Stimulated activated CD4-positive, alpha-beta T cell treated with anti-CD3 and anti-CD28 coated beads, Interleukin-1b, Interleukin-23, amount 100 ng/mL, for 24 hours (primary cell): Measurements from ENCODE around the gene NUB1.

Source experiments
- DNase-seq, 4 experiments: peaks; one replicate each; pipeline ENCODE4 v3.0.0-alpha.2; 2020; ENCODE audit warnings: low read depth in 4 of 4, low spot score in 1 of 4

NUB1 gene

DNA sequence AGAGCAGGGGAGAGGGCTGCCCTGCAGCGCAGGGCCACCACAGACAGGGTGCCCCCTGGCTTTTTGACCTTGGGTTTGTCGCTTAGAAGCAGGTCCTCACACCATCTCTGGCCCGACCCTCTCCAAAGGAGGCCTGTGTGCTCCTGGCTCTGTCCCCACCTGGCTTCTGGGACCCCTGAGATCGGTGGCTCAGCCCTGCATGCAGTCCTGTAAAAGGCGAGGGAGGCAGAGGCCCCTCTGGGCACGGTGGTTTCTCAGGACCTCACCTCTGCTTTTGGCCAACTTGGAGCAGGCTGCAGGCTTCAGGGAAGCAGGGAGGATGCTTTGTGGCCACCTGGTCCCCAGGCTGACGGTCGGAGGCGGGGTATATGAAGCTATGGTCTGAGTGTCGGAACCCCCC is 46.8 kb downstream of the NUB1 start:
- DNase-seq, result no peak

DNA sequence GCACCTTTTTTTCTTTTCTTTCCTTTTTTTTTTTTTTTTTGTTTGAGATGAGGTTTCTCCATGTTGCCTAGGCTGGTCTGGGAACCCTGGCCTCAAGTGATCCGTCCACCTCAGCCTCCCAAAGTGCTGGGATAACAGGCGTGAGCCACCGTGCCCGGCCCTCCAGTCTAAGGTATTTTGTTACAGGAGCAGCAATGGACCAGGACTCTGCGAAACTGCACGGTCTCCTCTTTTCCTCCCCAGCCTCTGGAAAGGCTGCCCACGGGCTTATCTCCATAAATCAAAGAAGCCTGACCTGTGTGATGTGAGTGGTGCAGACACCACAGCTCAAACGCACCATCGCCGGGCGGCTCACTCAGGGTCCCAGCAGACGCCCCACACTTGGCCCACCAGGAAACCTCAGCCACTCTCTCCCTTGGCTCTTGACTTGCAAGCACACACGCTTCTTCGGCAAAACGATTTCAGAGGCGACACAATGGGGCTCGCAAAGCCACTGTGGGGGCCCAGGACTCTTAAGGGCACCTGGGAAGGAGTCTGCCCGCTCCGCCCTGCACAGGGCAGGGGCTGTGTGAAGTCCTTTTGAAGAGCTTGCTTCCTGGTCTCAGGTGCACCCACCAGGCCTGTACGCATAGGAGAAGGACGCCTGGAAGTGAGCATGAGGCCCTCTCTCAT is 47.6 kb downstream of the NUB1 start:
- no peak for DNase-seq

DNA sequence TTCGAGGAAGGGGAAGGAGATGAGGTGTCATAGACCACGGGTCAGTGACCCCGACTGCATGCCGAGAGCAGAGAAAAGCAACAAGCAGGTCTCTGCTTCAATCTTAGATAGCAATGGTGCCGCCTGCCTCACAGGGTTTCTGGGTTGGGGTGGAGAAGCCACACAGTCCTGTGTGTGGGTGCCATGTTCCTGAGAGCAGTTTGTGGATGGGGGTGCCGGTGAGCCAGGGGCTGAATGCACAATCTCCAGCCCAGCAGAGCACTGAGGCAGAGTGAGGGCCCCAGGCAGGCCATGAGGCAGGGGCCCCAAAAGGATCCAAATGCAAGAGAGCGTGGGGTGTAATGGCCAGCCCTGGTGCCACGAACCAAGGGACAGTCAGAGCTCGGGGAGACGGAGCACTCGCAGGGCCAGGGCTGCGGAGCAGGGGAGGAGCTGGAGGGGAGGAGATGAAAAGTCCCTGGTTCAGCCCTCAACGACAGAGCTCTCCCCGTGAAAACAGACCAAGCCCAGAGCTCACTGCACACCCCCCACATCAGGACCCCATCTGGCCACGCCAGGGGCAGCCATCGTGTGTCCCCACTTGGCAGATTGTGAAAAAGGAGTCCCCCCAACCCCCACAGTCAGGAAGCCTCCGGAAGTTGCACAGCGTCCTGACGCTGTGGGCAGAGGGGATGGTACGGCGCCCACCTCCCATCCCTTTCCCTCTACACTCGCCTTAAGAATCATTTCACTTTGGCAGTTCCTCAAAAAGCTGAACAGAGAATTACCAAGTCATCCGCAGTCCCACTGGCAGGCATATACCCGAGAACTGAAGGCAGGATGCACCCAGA is 48.4 kb downstream of the NUB1 start:
- DNase-seq, result no peak

DNA sequence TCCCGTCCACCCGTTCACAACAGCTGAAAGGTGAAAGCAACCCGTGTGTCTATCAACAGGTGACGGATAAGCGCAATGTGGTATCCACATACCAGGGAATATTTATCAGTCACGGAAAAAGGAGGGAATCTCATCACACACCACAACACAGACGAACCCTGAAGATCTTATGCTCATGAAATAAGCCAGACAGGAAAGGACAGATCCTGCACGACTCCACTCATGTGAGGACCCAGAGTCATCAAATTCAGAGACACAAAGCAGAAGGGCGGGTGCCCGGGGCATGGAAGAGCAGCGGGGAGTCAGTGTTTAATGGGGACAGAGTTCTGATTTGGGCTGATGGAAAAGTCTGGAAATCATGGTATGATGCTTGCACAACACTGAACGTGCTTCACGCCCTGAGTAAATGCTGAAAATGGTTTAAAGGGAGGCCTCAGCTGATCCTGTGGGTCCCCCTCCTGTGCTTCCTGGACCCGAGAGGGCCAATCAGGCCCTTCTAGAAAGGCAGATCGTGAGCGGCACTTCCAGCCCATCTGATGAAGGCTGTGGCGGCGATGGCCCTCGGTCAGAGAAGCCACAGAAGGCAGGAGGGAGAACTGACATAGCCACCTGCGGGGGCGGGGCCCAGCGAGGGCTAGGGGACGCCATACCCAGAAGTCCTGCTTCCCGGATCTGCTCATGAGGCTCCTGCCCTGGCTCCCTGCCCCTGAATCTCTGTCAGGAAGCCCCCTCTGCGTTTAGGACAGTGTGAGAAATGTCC is 49.2 kb downstream of the NUB1 start:
- no peak for DNase-seq

DNA sequence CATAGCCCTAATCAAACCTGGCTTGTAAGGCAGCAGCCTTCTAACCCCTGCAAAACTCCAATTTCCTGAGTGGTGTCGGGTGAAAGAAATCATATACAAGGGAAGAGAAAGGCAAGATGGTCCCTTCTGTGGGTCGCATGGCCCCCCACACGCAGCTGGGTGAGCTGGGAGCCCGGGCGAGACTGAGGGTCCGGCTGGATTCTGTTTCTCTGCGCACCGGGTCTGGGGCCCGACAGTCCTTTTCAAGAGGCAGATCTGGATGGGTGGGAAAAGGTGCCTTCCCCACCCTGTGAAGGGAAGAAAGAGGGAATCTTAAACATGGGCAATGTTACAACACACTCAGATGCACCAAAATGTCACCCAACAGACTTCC is 49.7 kb downstream of the NUB1 start:
- DNase-seq, result no peak

DNA sequence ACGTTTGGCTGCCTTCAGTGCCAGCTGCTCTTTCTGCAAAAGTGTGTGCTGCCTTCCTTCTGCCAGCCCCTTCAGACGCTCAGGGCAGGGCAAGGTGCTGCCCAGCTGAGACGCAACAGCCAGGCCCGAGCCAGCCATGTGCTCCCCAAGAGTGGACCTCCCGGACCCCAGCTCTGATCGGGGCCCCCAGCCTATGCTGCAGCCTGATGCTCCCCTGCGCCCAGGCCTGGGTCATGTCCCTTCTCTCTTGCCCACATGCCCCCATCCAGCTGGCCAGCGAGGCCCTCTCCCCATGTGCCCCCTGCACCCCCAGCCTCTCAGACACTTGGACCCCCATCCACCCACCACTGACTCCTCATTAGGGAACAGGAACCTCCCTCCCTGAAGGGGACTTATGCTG is 50.4 kb downstream of the NUB1 start:
- no peak for DNase-seq

DNA sequence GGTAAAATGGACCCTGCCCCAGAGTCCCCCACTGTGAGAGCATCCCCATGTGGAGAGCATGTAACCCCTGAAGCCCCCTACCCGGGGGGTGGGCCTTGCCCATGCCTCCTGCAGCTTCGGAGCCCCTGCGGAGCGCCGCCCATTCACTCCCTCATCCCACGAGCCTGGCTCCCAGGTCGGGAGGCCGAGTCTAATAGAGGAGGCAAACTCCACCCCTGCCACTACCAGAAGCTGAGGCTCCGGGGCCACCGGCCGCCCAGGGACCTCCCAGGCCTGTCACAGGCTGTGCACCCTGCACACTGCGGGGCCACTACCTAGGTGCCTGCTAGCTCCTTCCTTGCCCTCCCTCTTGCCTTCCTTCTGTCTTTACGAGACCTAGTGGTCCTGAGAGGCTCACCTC is 50.8 kb downstream of the NUB1 start:
- DNase-seq, result no peak

DNA sequence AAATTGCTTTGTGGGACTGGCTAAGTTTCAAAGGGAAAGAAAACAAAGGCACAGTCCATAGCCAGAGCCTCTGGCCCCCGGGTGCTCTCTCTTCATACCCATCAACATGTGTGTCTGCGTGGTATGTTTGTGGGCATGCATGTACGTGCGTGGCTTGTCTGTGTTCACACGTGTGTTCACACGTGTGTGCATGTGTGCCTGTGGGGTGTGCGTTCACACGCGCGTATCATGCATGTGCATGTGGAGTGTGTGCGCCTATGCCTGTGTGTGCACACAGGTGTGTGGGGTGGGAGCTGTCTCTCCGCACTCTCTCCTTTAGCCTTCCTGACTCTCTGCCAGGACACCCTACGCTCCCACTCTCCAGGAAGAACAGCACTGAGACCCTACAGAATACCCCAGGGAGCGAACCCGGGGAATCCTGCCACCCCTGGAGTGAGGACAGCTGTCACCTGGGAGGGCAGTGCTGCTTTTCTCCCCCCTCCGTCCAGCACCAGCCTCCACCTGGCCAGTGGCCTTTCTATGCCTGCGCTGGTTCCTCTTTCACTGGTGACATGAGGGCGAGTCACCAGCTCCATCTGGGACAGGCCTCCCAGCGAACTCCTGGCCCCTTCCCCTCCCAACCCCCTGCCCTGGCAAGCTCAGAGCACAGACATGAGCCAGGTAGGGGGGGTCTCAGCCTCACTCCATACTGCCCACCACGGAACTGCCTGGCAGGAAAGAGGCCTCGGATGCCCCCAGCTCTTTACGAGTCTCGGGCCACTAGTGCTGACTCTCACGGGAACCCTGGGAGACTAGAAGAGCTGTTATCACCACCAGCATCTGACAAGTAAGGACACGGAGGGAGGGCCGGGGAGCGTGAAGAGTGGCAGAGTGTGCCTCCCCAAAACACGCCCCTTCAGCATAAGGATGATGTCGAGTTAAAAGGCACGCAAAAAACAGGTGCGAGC is 51.7 kb downstream of the NUB1 start:
- DNase-seq, result no peak

DNA sequence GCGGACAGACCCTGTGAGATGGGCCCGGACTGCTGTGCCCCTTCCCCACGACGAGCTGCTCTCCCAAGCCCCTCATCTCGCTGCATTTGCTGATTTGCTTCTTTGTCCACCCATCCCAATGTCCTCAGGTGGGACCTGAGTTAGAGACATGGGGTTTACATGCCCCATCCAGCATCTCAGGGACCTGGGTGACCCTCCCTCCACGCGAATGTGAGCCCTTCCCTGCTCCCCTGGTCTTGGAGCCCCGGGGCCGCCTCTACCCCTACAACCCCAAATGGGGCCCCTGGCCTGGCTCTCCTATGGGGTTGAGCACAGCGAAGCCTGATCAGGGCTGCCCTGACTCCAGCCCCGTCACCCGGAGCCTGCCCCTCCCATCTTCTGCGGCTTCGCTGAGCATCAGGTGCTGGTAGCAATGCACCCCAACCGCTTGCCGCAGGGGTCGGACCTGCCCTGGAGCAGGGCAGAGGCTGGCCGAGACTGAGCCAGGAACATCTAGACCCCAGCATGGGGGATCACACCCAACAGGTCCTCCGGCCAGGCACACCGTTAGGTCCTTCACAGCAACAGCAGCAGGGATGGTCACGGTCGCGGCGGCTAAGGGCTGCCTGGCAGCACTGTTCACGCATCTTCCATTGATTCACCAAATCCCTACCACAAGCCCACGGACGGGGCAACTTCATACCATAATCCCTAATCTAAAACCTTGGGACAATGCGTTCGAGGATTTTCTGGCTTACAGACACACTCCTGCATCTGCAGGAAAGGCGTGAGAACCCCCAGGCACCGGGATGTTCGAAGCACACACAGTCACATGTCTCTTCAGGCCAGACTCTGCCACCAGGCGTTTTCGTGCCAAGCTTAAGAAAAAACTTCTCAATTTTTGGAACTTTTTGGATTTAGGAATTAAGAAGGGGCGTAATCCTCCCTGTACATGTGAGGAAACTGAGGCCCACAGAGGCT is 52.7 kb downstream of the NUB1 start:
- DNase-seq, result no peak

DNA sequence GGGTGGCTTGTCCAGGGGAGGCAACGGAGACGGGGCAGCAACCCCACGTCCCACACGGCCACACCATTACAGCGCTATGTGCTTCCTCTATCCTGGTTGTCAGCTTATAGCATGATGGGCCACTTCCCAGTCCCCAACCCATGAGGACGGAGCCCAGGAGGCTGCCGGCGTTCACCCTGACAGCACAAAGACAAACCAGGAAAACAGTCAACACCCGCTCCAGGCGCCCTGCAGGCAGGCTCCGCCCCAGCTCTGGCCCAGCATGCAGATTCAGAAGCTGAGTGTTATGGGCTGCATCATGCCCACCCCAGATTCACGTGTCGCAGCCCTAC is 53.4 kb downstream of the NUB1 start:
- no peak for DNase-seq

DNA sequence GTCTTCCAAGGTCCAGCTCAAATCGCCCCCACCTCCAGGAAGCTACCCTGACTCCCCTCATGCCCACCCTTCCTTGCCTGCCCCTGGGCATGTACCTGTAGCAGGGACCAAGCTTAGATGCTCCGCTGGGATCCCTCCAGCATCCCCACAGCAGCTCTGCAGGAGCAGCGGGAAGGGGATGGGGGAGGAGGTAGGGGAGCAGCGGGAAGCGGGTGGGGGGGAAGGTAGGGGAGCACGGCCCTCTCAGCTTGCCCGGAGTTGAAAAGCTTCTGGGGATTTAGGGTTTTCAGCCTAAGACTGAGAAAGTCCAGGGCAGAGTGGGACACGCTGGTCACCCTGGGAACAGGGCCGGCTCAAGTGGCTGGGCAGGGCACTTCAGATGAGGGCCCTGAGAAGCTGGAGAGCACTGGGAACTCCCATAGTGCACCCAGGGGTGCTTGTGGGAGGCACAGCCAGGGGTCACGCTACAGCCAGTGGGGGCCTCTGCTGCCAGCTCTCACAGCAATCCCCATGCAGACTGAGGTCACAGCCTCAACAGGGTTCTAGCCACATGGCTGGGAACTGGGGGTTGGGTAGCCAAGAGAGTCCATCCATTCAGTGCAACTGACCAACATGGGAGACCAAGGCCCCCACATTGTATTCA is 54.8 kb downstream of the NUB1 start:
- DNase-seq, result no peak

DNA sequence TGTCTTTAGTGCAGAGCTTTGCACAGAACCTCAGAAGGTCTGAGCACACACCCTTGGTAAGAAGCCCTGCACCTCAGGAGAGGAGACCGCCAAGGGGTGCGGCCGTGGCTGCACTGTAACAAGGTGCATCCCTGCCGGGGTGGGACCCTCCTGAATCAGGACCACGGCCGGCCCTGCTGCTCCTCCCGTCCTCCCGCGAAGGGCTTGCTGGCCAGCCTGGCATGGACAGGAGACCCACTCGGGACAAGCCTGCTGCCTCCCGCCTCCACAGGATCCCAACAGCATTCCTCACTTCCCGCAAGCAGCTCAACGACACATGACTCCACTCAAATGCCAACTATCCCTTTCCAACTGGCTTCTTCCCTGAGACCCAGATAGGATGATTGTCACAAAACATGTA is 55.4 kb downstream of the NUB1 start:
- DNase-seq, result no peak

DNA sequence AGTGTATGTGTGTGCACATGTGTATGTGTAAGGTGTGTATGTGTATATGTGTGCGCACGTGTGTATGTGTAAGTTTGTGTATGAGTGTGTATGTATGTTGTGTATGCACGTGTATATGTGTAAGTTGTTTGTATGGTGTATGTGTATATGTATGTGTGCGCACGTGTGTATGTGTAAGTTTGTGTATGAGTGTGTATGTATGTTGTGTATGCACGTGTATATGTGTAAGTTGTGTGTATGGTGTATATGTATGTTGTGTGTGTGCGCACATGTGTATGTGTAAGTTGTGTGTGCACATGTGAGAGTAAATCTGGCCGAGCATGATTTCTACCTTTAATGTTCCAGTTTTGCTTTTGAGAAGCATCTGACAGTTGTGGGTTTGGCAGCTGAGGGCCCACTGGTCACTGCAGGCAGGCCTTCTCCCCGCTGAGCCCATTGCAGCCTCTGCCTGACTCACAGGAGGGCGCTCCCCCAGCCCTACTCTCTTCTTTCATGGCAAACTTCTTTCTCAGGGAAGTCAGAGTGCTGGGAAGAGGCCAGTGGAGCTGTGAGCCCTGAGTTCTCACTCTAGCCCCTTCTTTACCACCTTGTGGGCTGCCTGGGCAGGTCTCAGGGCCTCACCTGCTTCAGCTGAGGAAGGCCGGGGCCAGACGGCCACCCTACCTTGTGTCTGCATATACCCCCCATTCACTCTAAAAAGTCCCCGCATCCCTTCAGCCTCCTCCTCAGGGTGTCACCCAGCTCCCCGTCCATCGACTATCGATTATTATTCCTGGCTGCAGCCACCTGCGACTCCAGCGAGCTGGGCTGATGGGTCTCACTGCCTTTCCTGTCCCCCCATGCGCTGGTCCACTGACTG is 57.1 kb downstream of the NUB1 start:
- no peak for DNase-seq

DNA sequence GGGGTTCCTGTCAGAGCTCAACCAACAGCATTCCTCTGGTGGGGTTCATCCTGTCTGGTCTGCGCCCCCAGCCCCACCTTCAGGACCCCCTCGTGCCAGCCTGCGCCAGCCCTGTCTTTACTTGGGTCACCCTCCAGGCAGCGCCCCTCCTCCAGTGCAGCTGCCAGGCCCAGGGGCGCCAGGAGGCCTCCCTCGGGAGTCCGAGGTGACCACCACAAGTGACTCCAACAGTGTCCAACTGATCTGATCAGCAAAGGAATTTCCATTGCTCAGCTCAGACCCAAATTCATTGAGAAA is 57.6 kb downstream of the NUB1 start:
- DNase-seq, result no peak

DNA sequence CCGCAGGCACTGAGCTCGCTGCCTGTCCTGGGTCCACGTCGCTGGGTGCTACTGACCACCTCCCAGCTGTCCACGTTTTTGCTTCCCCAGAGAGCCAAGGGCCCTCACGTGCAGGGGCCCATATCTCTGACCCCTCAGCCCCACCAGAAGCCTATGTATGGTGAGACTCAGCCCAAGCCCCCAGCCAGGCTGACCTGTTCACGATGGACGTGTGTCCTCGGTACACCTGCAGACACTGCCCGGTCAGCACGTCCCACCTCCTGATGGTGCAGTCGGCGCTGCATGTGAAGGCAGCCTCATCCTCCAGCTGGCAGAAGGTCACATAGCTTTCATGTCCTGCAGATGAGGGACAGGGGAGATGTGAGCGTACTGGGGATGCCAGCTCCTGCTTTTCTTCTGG is 58.3 kb downstream of the NUB1 start:
- no peak for DNase-seq

DNA sequence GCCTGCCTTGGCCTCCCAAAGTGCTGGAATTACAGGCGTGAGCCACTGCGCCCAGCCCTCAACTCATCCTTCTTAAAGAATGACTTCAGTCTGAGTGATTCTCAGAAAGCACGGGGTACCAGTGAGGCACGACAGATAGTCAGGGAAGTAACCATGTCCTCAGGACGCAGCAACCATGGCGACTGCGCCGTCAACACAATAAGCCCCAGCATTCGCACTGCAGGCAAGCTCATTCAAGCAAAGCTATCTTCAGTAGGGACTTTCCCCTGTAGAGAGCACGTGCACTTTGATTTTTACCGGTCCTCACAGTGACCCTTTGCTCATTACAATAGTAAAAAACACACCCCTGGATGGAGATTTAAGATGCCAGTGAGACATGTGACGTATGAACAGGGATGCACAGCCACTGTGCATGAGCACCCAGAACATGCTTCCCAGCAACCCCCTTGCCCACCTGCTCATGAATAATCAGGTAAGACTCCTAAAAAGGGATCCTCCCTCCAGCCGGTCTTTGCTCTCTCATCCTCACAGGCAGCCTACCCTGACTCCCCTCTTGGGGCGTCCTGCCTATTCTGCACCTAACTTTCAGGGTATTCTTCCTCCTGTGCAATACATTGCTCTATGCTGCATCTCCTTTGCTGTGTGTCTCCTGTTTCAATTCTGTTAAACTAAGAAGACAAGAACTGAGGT is 59.2 kb downstream of the NUB1 start:
- no peak for DNase-seq

DNA sequence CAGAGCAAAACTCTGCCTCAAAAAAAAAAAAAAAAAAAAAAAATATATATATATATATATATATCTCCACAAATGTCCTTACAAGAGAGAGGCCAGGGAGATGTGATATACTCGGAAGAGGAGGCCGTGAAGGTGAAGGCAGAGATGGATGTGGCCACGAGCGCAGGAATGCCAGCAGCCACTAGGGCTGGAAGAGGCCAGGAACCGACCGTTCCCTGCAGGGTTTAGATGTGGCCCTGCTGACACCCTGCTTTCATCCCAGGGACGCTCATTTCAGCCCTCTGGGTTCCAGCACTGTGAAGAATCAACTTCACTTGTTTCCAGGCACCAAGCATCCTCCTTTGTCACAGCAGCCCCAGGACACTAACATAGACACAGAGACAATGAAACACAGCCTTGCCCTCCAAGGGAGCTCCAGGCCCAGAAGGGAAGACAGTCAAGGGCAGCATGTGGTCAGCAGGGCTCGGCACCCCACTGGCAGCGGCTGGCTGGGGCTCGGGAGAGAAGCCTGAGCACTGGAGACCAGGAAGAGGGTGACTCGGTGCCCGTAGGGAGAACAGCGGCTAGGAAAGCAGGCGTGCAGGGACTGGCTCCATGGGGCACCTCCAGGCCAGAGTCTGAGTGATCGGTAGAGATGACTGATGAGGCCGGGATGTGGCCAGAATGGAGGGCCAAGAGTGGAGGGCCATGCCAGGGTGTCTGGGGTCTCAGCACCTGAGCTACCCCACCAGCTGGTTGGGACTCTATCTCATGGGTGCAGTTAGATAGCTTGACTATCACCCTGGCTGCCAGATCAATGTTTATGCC is 60.6 kb downstream of the NUB1 start:
- DNase-seq, result no peak
